Effector memory CD4-positive, alpha-beta T cell (primary cell): ENCODE results near the gene CSK.

ENCODE experiments used
- DNase-seq, 3 donors: peaks; one replicate each; pipeline ENCODE4 v3.0.0-alpha.2; 2020
- H3K27ac ChIP-seq: 2 replicates; pipeline ENCODE4 v1.7.0; 2013; ENCODE audit warnings: mild to moderate bottlenecking, low read length, moderate library complexity; ENCODE audit not compliant: insufficient read depth, poor library complexity, severe bottlenecking
- H3K27me3 ChIP-seq: replicated peaks from 2 replicates; pipeline ENCODE4 v1.7.0; 2013; ENCODE audit warnings: mild to moderate bottlenecking, low read length; ENCODE audit not compliant: insufficient read depth, control insufficient read depth, poor library complexity, severe bottlenecking
- H3K36me3 ChIP-seq: 2 replicates; pipeline ENCODE4 v1.7.0; 2013; ENCODE audit warnings: mild to moderate bottlenecking, low read length, moderate library complexity; ENCODE audit not compliant: control insufficient read depth, insufficient read depth
- H3K4me1 ChIP-seq: 2 replicates; pipeline ENCODE4 v1.7.0; 2013; ENCODE audit warnings: low read length, mild to moderate bottlenecking; ENCODE audit not compliant: control insufficient read depth, insufficient read depth, poor library complexity, severe bottlenecking
- H3K4me3 ChIP-seq: 2 replicates; pipeline ENCODE4 v1.7.0; 2013; ENCODE audit warnings: low read length, low read depth, mild to moderate bottlenecking; ENCODE audit not compliant: insufficient read depth, poor library complexity, severe bottlenecking
- H3K9me3 ChIP-seq: 2 replicates; pipeline ENCODE4 v1.7.0; 2013; ENCODE audit warnings: mild to moderate bottlenecking, low read length, moderate library complexity; ENCODE audit not compliant: control insufficient read depth

The CSK gene

DNA sequence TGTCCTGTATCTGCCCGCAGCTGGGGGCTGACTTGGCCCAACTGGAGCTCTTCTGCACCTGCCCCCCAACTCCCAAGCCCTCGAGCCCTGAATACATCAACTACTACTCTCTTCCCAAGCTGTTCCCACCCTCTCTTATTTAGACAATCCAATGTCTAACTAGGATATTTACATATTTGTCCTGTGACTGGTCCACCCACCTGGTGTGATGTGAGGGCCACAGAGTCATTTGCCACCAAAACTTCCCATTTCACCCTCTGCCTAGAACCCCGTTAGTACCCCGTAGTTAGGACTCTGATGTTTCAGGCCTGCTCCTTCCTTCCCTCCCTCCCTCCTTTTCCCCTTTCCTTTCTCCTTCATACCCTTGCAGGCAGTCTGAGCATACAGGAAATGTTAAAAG is 50.9 kb downstream of the CSK start:
- Histone ChIP-seq H3K36me3 (peaks cover 18% of the 10 kb centered on the region), H3K27ac (no peak overlapping the region)

DNA sequence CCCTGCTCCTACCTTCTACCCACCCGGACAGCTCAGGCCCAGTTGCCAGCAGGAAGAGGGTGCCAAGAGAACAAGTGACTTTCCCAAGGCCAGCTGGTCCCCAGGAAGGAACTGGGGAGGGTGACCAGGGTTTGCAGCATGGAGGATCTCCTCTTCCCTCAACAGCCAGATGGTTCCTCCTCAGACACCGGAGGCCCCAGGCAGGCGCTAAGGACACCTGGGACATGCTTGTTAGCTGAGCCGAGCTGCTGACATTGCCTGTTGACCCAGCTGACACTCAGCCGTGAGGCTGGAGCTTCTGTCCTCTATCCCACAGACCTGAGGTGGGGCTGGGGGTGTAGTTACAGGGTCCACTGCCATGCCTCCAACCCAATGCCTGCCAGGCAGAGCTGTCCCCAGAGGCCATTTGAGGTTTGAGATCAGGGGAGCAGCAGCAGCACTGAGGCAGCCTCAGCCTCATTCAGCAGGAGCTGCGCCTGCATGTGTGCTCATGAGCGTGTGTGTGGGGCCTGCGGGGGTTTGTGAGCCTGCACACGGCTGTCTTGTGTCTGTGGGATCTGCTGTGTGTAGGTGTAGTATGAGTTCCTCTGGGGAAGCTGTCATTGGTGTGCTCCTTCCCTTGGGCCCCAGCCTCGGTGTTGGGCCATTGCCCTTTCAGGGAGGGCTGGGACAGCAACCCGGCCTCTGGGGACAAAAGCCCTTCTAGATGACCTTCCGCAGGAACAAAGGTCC is 51.7 kb downstream of the CSK start:
- Histone ChIP-seq H3K36me3 (peaks cover 24% of the 10 kb centered on the region), H3K4me1 (no peaks in the 10 kb centered on the region), H3K27ac (no peak overlapping the region), H3K4me3 (no peak overlapping the region), H3K27me3 (peaks cover under 1% of the 10 kb centered on the region), H3K9me3 (no peaks in the 10 kb centered on the region)
- no peak for DNase-seq

More for the DNA sequence above, 50.9 kb downstream of the CSK start:
- Histone ChIP-seq H3K4me3 (no peak overlapping the region), H3K9me3 (no peaks in the 10 kb centered on the region), H3K27me3 (peaks cover 7% of the 10 kb centered on the region), H3K4me1 (no peaks in the 10 kb centered on the region)
- no peak for DNase-seq

DNA sequence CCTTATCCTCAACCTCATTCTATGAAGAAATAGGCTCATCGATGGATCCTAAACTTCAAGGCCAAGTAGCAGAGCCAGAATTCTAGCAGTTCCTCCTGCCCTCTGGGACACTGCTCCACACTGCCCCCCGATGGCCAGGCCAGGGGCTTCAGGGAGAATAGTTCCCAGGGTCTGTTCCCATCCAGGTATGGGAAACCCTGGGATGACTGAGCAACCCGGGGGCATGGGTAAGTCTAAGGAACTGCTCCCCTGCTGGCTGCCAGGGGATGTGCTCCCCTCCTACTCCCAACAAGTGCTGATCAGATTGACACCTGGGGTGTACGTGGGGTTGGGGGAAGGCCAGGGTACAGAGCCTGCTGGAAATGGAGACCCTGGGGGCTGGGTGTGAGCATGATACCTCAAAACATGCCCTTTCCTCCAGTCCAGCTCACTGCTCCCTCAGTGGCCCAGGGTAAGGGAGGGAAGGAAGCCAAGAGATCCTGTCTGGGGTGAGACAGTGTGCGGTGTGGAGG is 53.5 kb downstream of the CSK start:
- peak in 2 of 3 donors; percentile 17 to 25 for DNase-seq
- Histone ChIP-seq H3K4me1 (no peaks in the 10 kb centered on the region), H3K9me3 (no peaks in the 10 kb centered on the region), H3K36me3 (peaks cover 38% of the 10 kb centered on the region), H3K27me3 (no peaks in the 10 kb centered on the region), H3K4me3 (no peak overlapping the region), H3K27ac (no peak overlapping the region)

- peaks cover 47% of the 10 kb centered on the region for H3K36me3 ChIP-seq
- H3K4me3 ChIP-seq = no peak overlapping the region
- no peak for DNase-seq
- no peaks in the 10 kb centered on the region for H3K27me3 ChIP-seq
- no peaks in the 10 kb centered on the region for H3K9me3 ChIP-seq
- H3K4me1 ChIP-seq = peaks cover 3% of the 10 kb centered on the region
- H3K27ac ChIP-seq = no peak overlapping the region
Observed at GRCh38 chr15:74836846-74837245, 55.0 kb downstream of the CSK start.

GRCh38 chr15:74837482-74838136 is 55.7 kb downstream of the CSK start:
- peaks cover 47% of the 10 kb centered on the region for H3K36me3 ChIP-seq
- no peak for DNase-seq
- H3K4me3 ChIP-seq = no peak overlapping the region
- no peak overlapping the region for H3K27ac ChIP-seq
- no peaks in the 10 kb centered on the region for H3K9me3 ChIP-seq
- no peaks in the 10 kb centered on the region for H3K27me3 ChIP-seq
- H3K4me1 ChIP-seq = peaks cover 11% of the 10 kb centered on the region

- Histone ChIP-seq H3K4me3 (no peak overlapping the region), H3K9me3 (no peaks in the 10 kb centered on the region), H3K36me3 (peaks cover 47% of the 10 kb centered on the region), H3K4me1 (peaks cover 11% of the 10 kb centered on the region), H3K27ac (no peak overlapping the region), H3K27me3 (no peaks in the 10 kb centered on the region)
- no peak for DNase-seq
Observed at GRCh38 chr15:74838137-74838516, 56.2 kb downstream of the CSK start.

DNA sequence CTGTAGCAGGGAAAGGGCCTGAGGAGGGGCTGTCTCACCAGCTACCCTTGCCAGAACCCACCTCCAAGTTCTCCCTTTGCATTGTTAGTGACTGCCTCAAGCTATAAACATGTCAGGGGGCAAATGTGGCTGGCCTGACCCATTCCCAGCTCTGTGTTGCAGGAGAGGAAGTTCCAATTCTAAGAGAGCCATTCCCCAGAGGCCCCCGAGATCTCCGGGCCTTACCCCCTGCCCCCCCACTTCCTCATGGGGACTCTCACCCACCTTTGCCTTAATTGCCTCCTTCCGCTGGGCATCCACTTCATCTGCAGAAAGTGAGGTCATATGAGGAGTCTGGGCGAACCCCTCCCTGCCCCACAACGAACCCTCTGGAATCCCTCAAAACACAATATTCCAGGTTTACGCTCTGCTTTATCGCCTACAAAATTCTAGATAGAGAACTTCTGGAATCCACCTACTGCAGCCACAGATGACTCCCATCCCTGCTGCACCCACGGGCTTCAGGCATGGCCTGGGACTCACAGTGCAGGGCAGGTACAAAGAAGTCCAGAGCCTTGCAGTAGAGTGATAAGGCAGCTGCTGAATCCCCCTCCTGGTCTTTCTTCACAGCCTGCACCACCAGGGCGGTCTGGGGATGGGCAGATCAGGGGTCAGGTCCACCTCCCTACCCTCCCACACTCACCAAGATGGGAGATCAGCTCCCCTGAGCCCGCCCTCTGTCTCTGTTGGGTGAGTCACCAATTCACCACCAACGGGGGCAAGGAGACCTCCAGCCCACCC is 57.1 kb downstream of the CSK start:
- Histone ChIP-seq H3K36me3 (peaks cover 47% of the 10 kb centered on the region), H3K4me1 (peaks cover 19% of the 10 kb centered on the region), H3K27me3 (no peaks in the 10 kb centered on the region), H3K27ac (no peak overlapping the region), H3K4me3 (no peak overlapping the region), H3K9me3 (no peaks in the 10 kb centered on the region)
- DNase-seq = no peak

GRCh38 chr15:74839526-74840395 is 57.9 kb downstream of the CSK start:
- H3K36me3 ChIP-seq = peaks cover 47% of the 10 kb centered on the region
- H3K4me3 ChIP-seq = no peak overlapping the region
- H3K27me3 ChIP-seq = no peaks in the 10 kb centered on the region
- H3K27ac ChIP-seq = no peak overlapping the region
- peaks cover 27% of the 10 kb centered on the region for H3K4me1 ChIP-seq
- H3K9me3 ChIP-seq = no peaks in the 10 kb centered on the region
- DNase-seq = no peak
